ENCODE data around the gene CARD8. TPM values are rescaled to one million over a fixed set of nuclear protein-coding genes. Genes with fewer than 3 reads are reported as not detected.

CARD8 gene
- total RNA-seq, 3 donors from 2014 or later = 22.7 to 41.4 (median 28.8) TPM

- no peak overlapping the region for H3K4me3 ChIP-seq
- no peaks in the 10 kb centered on the region for H3K36me3 ChIP-seq (ENCODE audit: low read depth)
- ATAC-seq = no peak
- peaks cover 12% of the 10 kb centered on the region for H3K4me1 ChIP-seq (ENCODE audit: low read depth)
- no peak for TF ChIP-seq CTCF (IDR thresholded peaks at IDR 0.05)
- DNase-seq = no peak
- no peaks in the 10 kb centered on the region for H3K9me3 ChIP-seq
- intact Hi-C loops (cut with DNase I, micrococcal nuclease) = no loop called here
Measured at GRCh38 chr19:48253999-48254398, 1.7 kb downstream of the CARD8 start.

- H3K4me1 ChIP-seq (ENCODE audit: low read depth) = peaks cover 12% of the 10 kb centered on the region
- no peak for DNase-seq
- ATAC-seq = no peak
- no peak for TF ChIP-seq CTCF (IDR thresholded peaks at IDR 0.05)
- no peak overlapping the region for H3K4me3 ChIP-seq
- no peaks in the 10 kb centered on the region for H3K9me3 ChIP-seq
- no peaks in the 10 kb centered on the region for H3K36me3 ChIP-seq (ENCODE audit: low read depth)
- intact Hi-C loops (cut with DNase I, micrococcal nuclease) = no loop called here
Measured at GRCh38 chr19:48252609-48253008, 3.1 kb downstream of the CARD8 start.

- no peak for DNase-seq
- intact Hi-C loops (cut with DNase I, micrococcal nuclease) = no loop called here
- H3K4me1 ChIP-seq (ENCODE audit: low read depth) = peaks cover 12% of the 10 kb centered on the region
- TF ChIP-seq CTCF (IDR thresholded peaks at IDR 0.05) = no peak
- H3K9me3 ChIP-seq = no peaks in the 10 kb centered on the region
- H3K36me3 ChIP-seq (ENCODE audit: low read depth) = no peaks in the 10 kb centered on the region
- no peak overlapping the region for H3K4me3 ChIP-seq
- no peak for ATAC-seq
Measured at GRCh38 chr19:48250290-48251025, 5.3 kb downstream of the CARD8 start.

DNA sequence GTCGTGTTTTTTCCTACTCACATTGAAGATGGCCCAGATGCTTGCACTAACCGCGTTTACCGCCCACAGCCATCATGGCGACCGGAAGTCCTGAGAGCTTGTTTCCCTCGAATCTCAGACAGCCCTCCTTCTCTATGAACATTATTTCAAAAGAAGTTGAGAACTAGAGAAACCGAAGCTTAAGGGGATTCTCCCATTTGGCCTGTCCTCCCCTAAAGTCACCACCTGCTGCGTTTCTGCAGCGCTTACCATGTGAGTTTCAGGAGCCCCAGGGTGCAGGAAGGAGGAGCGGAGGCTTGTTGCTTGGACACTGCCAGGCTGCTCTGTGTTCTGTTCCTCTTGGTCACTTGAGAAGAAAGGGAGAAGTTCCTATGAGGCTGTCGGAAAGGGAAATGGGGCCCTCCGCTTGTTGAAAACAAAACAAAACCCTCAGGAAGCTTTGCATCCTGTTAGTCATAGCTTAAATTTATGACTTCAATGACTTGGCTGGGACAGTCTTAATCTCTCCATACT lies 6.2 kb downstream of the CARD8 start:
- peak; percentile 47 to 73 (median 56) for DNase-seq
- Histone ChIP-seq H3K4me1 (ENCODE audit: low read depth) (peaks cover 6% of the 10 kb centered on the region), H3K4me3 (no peak overlapping the region), H3K36me3 (ENCODE audit: low read depth) (no peaks in the 10 kb centered on the region), H3K9me3 (no peaks in the 10 kb centered on the region)
- intact Hi-C loops (cut with DNase I, micrococcal nuclease) = no loop called here
- ATAC-seq = peak; percentile 79
- no peak for TF ChIP-seq CTCF (IDR thresholded peaks at IDR 0.05)

DNA sequence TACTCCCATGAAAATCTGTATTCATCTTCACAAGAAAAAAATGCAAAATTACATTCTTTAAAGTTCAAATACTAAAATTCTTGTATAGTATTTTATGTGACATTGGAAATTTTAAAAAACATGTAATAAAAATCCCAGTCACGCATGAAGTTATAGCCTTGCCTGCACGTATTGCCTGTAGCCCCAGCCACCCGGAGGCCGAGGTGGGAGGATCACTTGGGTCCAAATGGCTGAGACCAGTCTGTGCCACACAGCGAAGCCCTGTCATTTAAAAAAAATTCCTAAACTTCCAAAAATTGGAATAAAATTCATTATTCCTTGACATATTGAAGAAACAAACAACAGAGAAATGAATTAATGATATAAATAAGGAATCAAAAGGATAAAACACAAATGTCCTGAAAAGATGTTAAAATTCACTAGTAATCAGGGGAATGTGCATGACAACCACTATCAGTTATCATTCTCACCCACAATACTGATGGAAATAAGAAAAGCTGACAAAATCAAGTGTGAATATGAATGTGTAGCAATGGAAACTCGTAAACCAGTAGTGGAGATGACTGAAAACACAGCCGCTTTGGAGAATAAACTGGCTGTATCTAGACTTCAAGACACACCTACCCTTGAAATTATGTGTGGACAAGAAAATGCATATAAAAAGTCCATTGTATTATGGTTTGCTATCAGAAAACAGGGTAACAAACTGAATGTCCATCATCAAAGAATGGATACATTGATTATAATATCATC lies 7.5 kb downstream of the CARD8 start:
- intact Hi-C loops (cut with DNase I, micrococcal nuclease) = no loop called here
- Histone ChIP-seq H3K4me3 (no peak overlapping the region), H3K4me1 (ENCODE audit: low read depth) (no peaks in the 10 kb centered on the region)

More for the DNA sequence above, 7.5 kb downstream of the CARD8 start:
- no peaks in the 10 kb centered on the region for H3K9me3 ChIP-seq
- DNase-seq (no peak), ATAC-seq (no peak)
- no peaks in the 10 kb centered on the region for H3K36me3 ChIP-seq (ENCODE audit: low read depth)
- no peak for TF ChIP-seq CTCF (IDR thresholded peaks at IDR 0.05)

All from mucosa of descending colon (tissue), 3 donors.